Keratinocyte (primary cell): Measurements from ENCODE around the gene NT5M. TPM values are rescaled to one million over a fixed set of nuclear protein-coding genes. Genes with fewer than 3 reads are reported as not detected.

ENCODE experiments used
- DNase-seq: peaks from one replicate; pipeline ENCODE4 v3.0.0-alpha.2; 2011; ENCODE audit warnings: low read depth, missing footprints, low spot score
- FAIRE-seq: peaks from 2 replicates; lab custom pipeline; 2011; peaks lifted over from hg19 to GRCh38; lab: Jason Lieb, UNC
- H2AFZ ChIP-seq: 2 replicates; pipeline ENCODE4 v1.6.0; 2012; ENCODE audit warnings: low read length, control low read depth, inconsistent platforms; ENCODE audit not compliant: control insufficient read depth
- H3K27ac ChIP-seq: 2 replicates; pipeline ENCODE4 v1.5.1; 2011; ENCODE audit warnings: low read length; ENCODE audit not compliant: control insufficient read depth, insufficient read depth
- H3K27me3 ChIP-seq: 3 replicates; pipeline ENCODE4 v1.6.0; 2011; ENCODE audit warnings: low read length; ENCODE audit not compliant: control insufficient read depth, insufficient read depth; ENCODE audit errors: extremely low read depth
- H3K36me3 ChIP-seq, 2 experiments: 2 replicates in 1 of 2; 3 replicates in 1 of 2; pipeline ENCODE4 v1.5.1; 2011; ENCODE audit warnings: low read length in 2 of 2, mild to moderate bottlenecking in 1 of 2; ENCODE audit not compliant: control insufficient read depth in 2 of 2, insufficient read depth in 2 of 2; ENCODE audit errors: extremely low read depth in 1 of 2
- H3K4me1 ChIP-seq: 3 replicates; pipeline ENCODE4 v1.5.1; 2011; ENCODE audit warnings: low read length; ENCODE audit not compliant: control insufficient read depth, insufficient read depth; ENCODE audit errors: extremely low read depth
- H3K4me2 ChIP-seq: 3 replicates; pipeline ENCODE4 v1.6.0; 2011; ENCODE audit warnings: low read depth, low read length; ENCODE audit not compliant: control insufficient read depth, insufficient read depth; ENCODE audit errors: extremely low read depth
- H3K4me3 ChIP-seq, 3 experiments: fragments of 200-600 bp in 1 of 3; sonication (generic) in 1 of 3; 2 replicates in 2 of 3; 3 replicates in 1 of 3; pipeline ENCODE4 v1.5.1; 2011 to 2016; ENCODE audit warnings: low read length in 3 of 3, mild to moderate bottlenecking in 3 of 3, control low read depth in 2 of 3, inconsistent platforms in 1 of 3, low read depth in 1 of 3, mixed read lengths in 1 of 3, mixed run types in 1 of 3, moderate library complexity in 1 of 3; ENCODE audit not compliant: control insufficient read depth in 2 of 3, insufficient read depth in 2 of 3; ENCODE audit errors: extremely low read depth in 1 of 3
- H3K79me2 ChIP-seq: 2 replicates; pipeline ENCODE4 v1.6.0; 2012; ENCODE audit warnings: low read length; ENCODE audit not compliant: control insufficient read depth, insufficient read depth
- H3K9ac ChIP-seq: 3 replicates; pipeline ENCODE4 v1.6.0; 2011; ENCODE audit warnings: low read length; ENCODE audit not compliant: control insufficient read depth, insufficient read depth; ENCODE audit errors: extremely low read depth
- H3K9me1 ChIP-seq: 3 replicates; pipeline ENCODE4 v1.6.0; 2011; ENCODE audit warnings: low read length; ENCODE audit not compliant: control insufficient read depth, insufficient read depth; ENCODE audit errors: extremely low read depth
- H3K9me3 ChIP-seq: 2 replicates; pipeline ENCODE4 v1.5.1; 2012; ENCODE audit warnings: low read depth, low read length; ENCODE audit not compliant: control insufficient read depth
- H4K20me1 ChIP-seq: 3 replicates; pipeline ENCODE4 v1.6.0; 2011; ENCODE audit warnings: low read length; ENCODE audit not compliant: control insufficient read depth, insufficient read depth; ENCODE audit errors: extremely low read depth
- EZH2 ChIP-seq: IDR thresholded peaks from one replicate; pipeline ENCODE4 v1.6.1; 2012; ENCODE audit warnings: inconsistent platforms, mild to moderate bottlenecking, low read length, moderate library complexity
- dilution Hi-C: fragments of 300-500 bp; cut with MboI; formaldehyde crosslinking; loops from one replicate; pipeline ENCODE4 v1.7.0; 2020; ENCODE audit warnings: low sequenced_read_pairs; ENCODE audit not compliant: extremely low pct_ligation_motif_present
- polyA plus RNA-seq, 5 experiments: library from polyadenylated mRNA; depleted of rRNA in 3 of 5; stranded (reverse) in 3 of 5; stranded (forward) in 1 of 5; unstranded in 1 of 5; fragments of >200 nt; gene quantifications; 1 replicate in 1 of 5; 2 replicates in 3 of 5; 3 replicates in 1 of 5; pipeline versions ENCODE4 v1.2.1 to v1.2.3, GENCODE V29; 2011 to 2012; ENCODE audit warnings: missing spikeins in 2 of 5, low read depth in 1 of 5, low replicate concordance in 1 of 5
- TF ChIP-seq, protein P1 (sequence below), 3 experiments: IDR thresholded peaks in 1 of 3; conservative IDR thresholded peaks in 1 of 3; optimal IDR thresholded peaks in 1 of 3; 2 replicates in 2 of 3; 3 replicates in 1 of 3; pipeline versions ENCODE3 to v1.5.1; 2011; ENCODE audit warnings: low read length in 3 of 3, mild to moderate bottlenecking in 3 of 3, moderate library complexity in 2 of 3, control low read depth in 1 of 3, inconsistent platforms in 1 of 3; ENCODE audit not compliant: insufficient read depth in 2 of 3; ENCODE audit errors: extremely low read depth in 1 of 3

Gene NT5M
- polyA plus RNA-seq, 1 donor (not counting 4 experiments of a cell fraction or from before 2014, with no cell fraction given): 0.16 TPM

DNA sequence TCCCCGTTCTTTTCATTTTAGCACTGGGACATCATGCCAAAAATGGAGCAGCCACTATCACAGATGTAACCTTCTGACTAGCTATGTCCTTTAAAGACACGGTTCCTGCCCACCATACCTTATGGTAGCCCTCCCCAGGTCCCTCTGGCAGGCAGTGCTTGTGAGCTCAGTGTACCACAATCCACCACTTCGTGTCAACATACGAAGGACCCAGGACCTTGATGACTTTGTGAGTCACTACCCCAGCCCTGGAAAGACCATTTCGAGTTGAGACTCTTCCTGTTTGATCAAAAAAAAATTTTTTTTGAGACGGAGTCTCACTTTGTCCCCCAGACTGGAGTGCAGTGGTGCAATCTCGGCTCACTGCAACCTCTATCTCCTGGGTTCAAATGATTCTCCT lies 45.2 kb upstream of the NT5M start:
- H3K4me1 ChIP-seq: no peaks in the 10 kb centered on the region
- FAIRE-seq: no peak
- no peaks in the 10 kb centered on the region for H3K9me1 ChIP-seq
- peaks cover 12 to 25% of the 10 kb centered on the region in 2 experiments for H3K36me3 ChIP-seq
- no peak for DNase-seq
- no peak overlapping the region for H3K27ac ChIP-seq
- TF ChIP-seq EZH2: no peak
- TF ChIP-seq, protein P1, sequence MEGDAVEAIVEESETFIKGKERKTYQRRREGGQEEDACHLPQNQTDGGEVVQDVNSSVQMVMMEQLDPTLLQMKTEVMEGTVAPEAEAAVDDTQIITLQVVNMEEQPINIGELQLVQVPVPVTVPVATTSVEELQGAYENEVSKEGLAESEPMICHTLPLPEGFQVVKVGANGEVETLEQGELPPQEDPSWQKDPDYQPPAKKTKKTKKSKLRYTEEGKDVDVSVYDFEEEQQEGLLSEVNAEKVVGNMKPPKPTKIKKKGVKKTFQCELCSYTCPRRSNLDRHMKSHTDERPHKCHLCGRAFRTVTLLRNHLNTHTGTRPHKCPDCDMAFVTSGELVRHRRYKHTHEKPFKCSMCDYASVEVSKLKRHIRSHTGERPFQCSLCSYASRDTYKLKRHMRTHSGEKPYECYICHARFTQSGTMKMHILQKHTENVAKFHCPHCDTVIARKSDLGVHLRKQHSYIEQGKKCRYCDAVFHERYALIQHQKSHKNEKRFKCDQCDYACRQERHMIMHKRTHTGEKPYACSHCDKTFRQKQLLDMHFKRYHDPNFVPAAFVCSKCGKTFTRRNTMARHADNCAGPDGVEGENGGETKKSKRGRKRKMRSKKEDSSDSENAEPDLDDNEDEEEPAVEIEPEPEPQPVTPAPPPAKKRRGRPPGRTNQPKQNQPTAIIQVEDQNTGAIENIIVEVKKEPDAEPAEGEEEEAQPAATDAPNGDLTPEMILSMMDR (optimal IDR thresholded peaks at IDR 0.05 in 1 of 3, IDR thresholded peaks at IDR 0.05 in 1 of 3, conservative IDR thresholded peaks at IDR 0.05 in 1 of 3; ENCODE audit: extremely low read depth in 1 of 3, insufficient read depth in 2 of 3, low read length in 3 of 3): no peak
- no peaks in the 10 kb centered on the region for H3K79me2 ChIP-seq
- H3K27me3 ChIP-seq: no peaks in the 10 kb centered on the region
- H4K20me1 ChIP-seq: no peaks in the 10 kb centered on the region
- no peak overlapping the region for H2AFZ ChIP-seq
- no peaks in the 10 kb centered on the region for H3K9me3 ChIP-seq
- H3K4me3 ChIP-seq: no peak overlapping the region
- H3K9ac ChIP-seq: no peak overlapping the region
- no peak overlapping the region for H3K4me2 ChIP-seq
- dilution Hi-C loops: no loop called here

DNA sequence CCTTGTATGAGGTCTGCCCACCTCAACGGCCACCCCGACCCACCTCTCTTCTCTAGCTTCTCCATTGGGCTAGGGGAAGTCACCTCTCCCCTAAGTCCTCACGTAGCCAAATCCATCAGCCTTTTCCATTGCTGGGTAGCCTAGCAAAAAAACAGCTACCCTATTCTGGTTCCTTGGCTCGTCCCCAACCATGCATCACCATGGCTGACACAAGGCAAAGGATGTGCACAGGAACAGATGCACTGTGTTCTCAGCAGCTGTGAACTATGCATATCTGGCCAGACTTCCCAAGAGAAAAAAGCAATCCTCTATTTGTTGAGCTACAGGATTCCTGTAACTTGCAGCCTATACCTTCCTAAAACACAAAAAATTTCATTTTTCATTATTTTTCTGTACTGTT lies 44.2 kb upstream of the NT5M start:
- no peaks in the 10 kb centered on the region for H3K4me1 ChIP-seq
- H3K27me3 ChIP-seq: no peaks in the 10 kb centered on the region
- no peak overlapping the region for H2AFZ ChIP-seq
- H3K4me3 ChIP-seq: no peak overlapping the region
- no peaks in the 10 kb centered on the region for H4K20me1 ChIP-seq
- H3K4me2 ChIP-seq: no peak overlapping the region
- H3K36me3 ChIP-seq: peaks cover 9 to 20% of the 10 kb centered on the region in 2 experiments
- no peak overlapping the region for H3K27ac ChIP-seq
- no peak overlapping the region for H3K9ac ChIP-seq
- H3K79me2 ChIP-seq: no peaks in the 10 kb centered on the region
- H3K9me1 ChIP-seq: no peaks in the 10 kb centered on the region
- dilution Hi-C loops: no loop called here
- FAIRE-seq (no peak), DNase-seq (no peak)
- TF ChIP-seq, protein P1 (optimal IDR thresholded peaks at IDR 0.05 in 1 of 3, IDR thresholded peaks at IDR 0.05 in 1 of 3, conservative IDR thresholded peaks at IDR 0.05 in 1 of 3; ENCODE audit: extremely low read depth in 1 of 3, insufficient read depth in 2 of 3, low read length in 3 of 3): no peak
- TF ChIP-seq EZH2: no peak
- H3K9me3 ChIP-seq: no peaks in the 10 kb centered on the region
